Ureter (tissue), 1 donor: ENCODE results near the gene PIGC. TPM values are rescaled to one million over a fixed set of nuclear protein-coding genes. Genes with fewer than 3 reads are reported as not detected.

Experiments used
- DNase-seq: peaks from one replicate; pipeline ENCODE4 v3.0.0-alpha.2; 2020; ENCODE audit warnings: low spot score
- total RNA-seq: library from RNA; stranded (reverse); gene quantifications from one replicate; pipeline ENCODE4 v1.2.4, GENCODE V29; 2023
- donor health status: DM: yes; HTN: yes; CAD: no.

The PIGC gene
- total RNA-seq, 1 donor from 2014 or later, result 21.0 TPM

GRCh38 chr1:172398970-172399755 lies 44.7 kb downstream of the PIGC start:
- no peak for DNase-seq

DNA sequence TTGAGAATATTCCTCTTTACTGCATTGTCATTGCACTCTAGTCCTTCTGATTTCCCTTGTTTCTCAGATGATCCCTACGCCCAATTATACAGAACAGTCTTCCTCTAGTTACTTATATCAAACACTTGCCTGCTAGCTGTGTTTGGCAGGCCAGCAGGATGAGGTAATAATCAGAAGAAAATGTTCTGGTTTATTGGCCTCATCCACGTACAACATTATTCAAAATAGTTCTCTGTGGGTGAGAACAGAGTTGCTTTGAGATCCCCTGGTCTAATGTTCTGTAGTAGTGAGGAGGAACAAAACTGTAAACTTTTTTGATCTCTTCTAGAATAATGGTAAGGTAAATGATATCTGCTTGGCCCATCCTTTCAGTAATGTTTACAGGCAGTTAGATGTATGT lies 45.7 kb downstream of the PIGC start:
- no peak for DNase-seq

GRCh38 chr1:172397633-172398032 lies 46.2 kb downstream of the PIGC start:
- DNase-seq, result no peak

DNA sequence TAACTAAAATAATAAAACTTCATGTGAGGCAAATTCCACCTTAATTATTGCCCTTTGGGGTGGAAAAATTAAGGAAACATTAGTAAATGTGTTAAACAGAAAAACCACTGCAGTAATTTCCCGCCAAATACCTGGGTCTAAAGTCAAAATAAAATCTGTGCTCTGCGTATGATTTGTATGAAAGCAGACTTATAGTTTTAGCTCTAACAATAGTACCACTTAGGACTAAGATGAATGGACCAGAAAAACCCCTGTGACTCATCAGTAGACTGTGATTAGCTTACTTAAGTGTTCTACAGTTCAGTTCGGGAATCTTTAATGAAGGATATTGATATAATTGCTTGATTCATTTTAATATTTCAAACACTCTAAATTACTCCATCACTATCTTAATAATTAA lies 46.6 kb downstream of the PIGC start:
- no peak for DNase-seq

GRCh38 chr1:172395576-172395975 lies 48.3 kb downstream of the PIGC start:
- DNase-seq, result no peak

DNA sequence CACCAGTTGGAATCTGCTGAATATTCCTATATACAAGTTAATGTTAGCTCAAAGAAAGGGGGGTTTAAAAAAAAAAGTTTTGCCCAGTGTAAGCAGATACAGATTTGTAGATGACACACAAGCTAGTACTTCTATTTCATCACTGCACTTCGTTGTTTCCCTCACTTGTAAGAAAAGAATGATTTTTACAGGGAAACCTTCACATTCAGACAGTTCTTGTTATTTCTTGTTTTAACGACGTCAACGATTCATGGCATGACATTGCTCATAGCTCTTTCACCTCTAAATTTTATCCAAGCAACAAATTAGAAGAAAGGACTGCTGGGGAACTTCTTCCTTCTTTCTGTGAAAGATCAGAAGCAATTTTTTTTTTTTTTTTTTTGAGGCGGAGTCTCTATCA lies 49.1 kb downstream of the PIGC start:
- DNase-seq, result no peak

GRCh38 chr1:172394141-172394751 lies 49.6 kb downstream of the PIGC start:
- DNase-seq, result no peak

DNA sequence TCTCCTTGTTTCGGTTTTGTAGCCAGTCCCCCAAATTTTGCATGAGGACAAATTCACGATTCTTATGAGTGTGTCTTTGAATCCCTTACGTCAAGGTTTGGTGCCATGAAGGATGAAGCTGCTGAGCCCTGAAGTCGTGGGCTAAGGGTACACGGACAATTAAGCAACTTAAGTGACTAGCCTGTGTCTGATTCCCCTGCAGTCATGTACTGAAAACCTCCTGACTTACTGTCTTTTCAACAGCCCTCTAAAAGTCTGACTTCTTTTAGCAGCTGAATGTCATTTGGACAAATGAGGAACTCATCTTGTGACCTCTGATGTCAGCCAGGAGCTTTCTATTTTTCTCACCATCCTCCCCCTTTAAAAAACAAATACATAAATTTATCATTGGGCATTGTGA lies 50.5 kb downstream of the PIGC start:
- DNase-seq, result no peak

DNA sequence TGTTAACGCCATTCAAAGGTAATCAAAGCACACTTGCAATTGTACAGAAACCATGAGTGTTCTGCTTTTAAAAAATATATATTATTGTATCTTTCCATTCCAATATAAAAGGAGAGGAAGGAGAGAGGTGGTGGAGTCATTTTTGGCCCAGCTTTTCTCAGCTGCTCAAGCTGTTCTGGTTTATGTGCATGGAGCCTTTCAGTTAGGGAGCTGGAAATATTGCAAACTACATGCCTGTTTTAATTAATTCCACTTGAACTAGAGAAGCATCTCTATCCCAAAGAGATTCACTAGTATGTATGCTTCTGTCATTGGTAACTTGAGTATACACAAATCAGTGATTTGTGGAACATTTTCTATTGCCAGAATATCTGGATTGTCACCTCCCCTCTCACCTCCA lies 51.9 kb downstream of the PIGC start:
- no peak for DNase-seq

Other genes with a start within 250 kb of the PIGC start
- not detected for gene C1orf105, start 23.4 kb downstream of the PIGC start, total RNA-seq
- 62.4 TPM for gene SUCO, start 89.1 kb upstream of the PIGC start, total RNA-seq
- gene FASLG, start 215.0 kb upstream of the PIGC start, total RNA-seq, result 0.47 TPM